Thyroid gland (tissue), 4 donors: ENCODE data around the gene PDE10A. TPM values are rescaled to one million over a fixed set of nuclear protein-coding genes. Genes with fewer than 3 reads are reported as not detected.

Source experiments
- DNase-seq, 2 donors: peaks; one replicate each; pipeline ENCODE4 v3.0.0-alpha.2; 2019
- H3K27ac ChIP-seq, 3 donors: fragments of 200-600 bp; sonication (generic); 1 replicate in 2 of 3; 2 replicates in 1 of 3; pipeline ENCODE4 v1.5.1; 2016 to 2019; ENCODE audit warnings: mild to moderate bottlenecking in 1 of 3, moderate library complexity in 1 of 3
- H3K27me3 ChIP-seq: fragments of 200-600 bp; sonication (generic); one replicate; pipeline ENCODE4 v1.5.1; 2019
- H3K36me3 ChIP-seq, 2 donors: fragments of 200-600 bp; sonication (generic); one replicate each; pipeline ENCODE4 v1.5.1; 2016 to 2019
- H3K4me1 ChIP-seq, 2 donors: fragments of 200-600 bp; sonication (generic); one replicate each; pipeline ENCODE4 v1.5.1; 2017 to 2019
- H3K4me3 ChIP-seq, 3 donors: fragments of 200-600 bp; sonication (generic); replicated peaks in 1 of 3; 1 replicate in 2 of 3; 2 replicates in 1 of 3; pipeline ENCODE4 v1.5.1; 2016; ENCODE audit warnings: mild to moderate bottlenecking in 1 of 3
- H3K9me3 ChIP-seq: fragments of 200-600 bp; sonication (generic); one replicate; pipeline ENCODE4 v1.5.1; 2017
- POLR2A ChIP-seq, 2 donors: fragments of 450-650 bp; IDR thresholded peaks; one replicate each; pipeline ENCODE4 v1.6.1; 2017; ENCODE audit warnings: antibody characterized with exemption in 2 of 2, mild to moderate bottlenecking in 2 of 2, moderate library complexity in 1 of 2
- WGBS, 2 donors: methylation state at CpG; one replicate each; pipeline ENCODE4 v1.1.5; 2017; 5-methylcytosine and 5-hydroxymethylcytosine counted together
- intact Hi-C: fragments of 100-400 bp; cut with DNase I; formaldehyde crosslinking; loops from one replicate; pipeline ENCODE4 v1.15.1; 2023
- total RNA-seq, 4 donors: library from RNA; depleted of rRNA; stranded (reverse); fragments of >200 nt; gene quantifications; one replicate each; pipeline ENCODE4 v1.2.3, GENCODE V29; 2016
- TF ChIP-seq, protein P1 (sequence below), 6 experiments: fragments of 200-600 bp in 3 of 6; fragments of 450-650 bp in 3 of 6; sonication (generic) in 3 of 6; IDR thresholded peaks; one replicate each; pipeline ENCODE4 v1.5.1; 2016 to 2019; ENCODE audit warnings: antibody characterized with exemption in 6 of 6, mild to moderate bottlenecking in 2 of 6, inconsistent platforms in 1 of 6, moderate library complexity in 1 of 6

Gene PDE10A
- total RNA-seq, 4 donors from 2014 or later = 17.1 to 25.9 (median 20.7) TPM

DNA sequence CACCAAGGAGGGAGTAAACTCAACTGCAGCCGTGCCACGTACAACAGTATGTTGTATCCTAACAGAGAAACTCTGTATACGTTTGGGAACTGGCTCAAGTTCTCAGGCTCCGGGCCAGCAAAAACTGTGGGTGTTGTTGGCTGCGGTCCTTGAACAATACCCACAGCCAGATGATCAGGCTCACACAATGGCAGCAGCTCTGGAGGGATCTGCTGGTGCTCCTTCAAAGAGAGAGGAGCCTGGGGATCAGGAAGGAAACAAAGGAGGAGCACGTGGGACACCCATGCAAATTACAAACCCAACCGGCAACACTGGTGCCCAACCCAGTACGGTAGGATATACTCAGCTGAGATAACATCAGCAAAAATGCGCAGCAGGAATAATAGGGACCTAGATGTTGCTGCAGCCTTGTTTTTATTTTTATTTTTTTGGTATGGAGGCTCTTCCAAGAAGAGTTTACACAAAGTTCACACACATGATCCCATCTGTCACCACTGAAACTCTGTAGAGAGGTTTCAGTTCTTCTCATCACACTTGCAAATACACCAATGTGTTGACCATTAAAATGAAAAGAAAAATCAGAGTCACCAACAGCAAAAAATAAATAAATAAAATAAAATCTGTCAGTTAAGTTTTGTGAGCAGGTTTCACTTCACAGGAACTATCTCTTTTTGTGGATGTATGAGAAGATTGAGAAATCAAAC lies 41.2 kb upstream of the PDE10A start:
- no peak overlapping the region for H3K27ac ChIP-seq
- TF ChIP-seq POLR2A (IDR thresholded peaks at IDR 0.05) = no peak
- TF ChIP-seq, protein P1, sequence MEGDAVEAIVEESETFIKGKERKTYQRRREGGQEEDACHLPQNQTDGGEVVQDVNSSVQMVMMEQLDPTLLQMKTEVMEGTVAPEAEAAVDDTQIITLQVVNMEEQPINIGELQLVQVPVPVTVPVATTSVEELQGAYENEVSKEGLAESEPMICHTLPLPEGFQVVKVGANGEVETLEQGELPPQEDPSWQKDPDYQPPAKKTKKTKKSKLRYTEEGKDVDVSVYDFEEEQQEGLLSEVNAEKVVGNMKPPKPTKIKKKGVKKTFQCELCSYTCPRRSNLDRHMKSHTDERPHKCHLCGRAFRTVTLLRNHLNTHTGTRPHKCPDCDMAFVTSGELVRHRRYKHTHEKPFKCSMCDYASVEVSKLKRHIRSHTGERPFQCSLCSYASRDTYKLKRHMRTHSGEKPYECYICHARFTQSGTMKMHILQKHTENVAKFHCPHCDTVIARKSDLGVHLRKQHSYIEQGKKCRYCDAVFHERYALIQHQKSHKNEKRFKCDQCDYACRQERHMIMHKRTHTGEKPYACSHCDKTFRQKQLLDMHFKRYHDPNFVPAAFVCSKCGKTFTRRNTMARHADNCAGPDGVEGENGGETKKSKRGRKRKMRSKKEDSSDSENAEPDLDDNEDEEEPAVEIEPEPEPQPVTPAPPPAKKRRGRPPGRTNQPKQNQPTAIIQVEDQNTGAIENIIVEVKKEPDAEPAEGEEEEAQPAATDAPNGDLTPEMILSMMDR (IDR thresholded peaks at IDR 0.05) = no peak
- H3K4me1 ChIP-seq = peaks cover 0 to 3% of the 10 kb centered on the region in 2 donors
- intact Hi-C loops = no loop called here
- WGBS, 2 donors = 40 to 48% methylated on average over 9 of the region's 9 CpGs
- no peaks in the 10 kb centered on the region for H3K27me3 ChIP-seq
- no peaks in the 10 kb centered on the region for H3K36me3 ChIP-seq
- no peak overlapping the region for H3K4me3 ChIP-seq
- DNase-seq = peak; percentile 14 to 32
- no peaks in the 10 kb centered on the region for H3K9me3 ChIP-seq

DNA sequence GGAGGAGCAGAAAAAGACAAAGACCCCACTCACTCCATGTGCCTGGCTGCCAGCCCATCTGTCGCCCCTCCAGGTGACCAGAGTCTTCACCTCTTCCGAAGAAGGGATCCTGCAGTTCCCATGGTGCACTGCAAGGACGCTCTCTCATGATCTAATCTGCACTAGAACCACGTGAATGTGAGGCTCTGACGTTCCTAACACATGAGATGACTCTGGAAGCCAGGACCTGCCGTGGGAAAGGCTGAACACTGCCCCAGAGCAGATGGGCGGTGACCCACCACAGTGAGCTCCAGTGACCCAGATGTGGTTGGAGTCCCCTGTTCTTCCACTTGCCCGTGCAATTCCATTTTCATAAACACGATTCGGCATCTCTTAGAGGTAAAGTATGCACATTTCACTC lies 39.6 kb upstream of the PDE10A start:
- Histone ChIP-seq H3K4me1 (peaks cover 0 to 3% of the 10 kb centered on the region in 2 donors), H3K36me3 (no peaks in the 10 kb centered on the region), H3K4me3 (no peak overlapping the region), H3K27me3 (no peaks in the 10 kb centered on the region), H3K27ac (no peak overlapping the region), H3K9me3 (no peaks in the 10 kb centered on the region)
- WGBS, 2 donors = 81 to 83% methylated on average over 10 of the region's 10 CpGs
- intact Hi-C loops = no loop called here
- TF ChIP-seq, protein P1 (IDR thresholded peaks at IDR 0.05) = no peak
- TF ChIP-seq POLR2A (IDR thresholded peaks at IDR 0.05) = no peak
- no peak for DNase-seq

DNA sequence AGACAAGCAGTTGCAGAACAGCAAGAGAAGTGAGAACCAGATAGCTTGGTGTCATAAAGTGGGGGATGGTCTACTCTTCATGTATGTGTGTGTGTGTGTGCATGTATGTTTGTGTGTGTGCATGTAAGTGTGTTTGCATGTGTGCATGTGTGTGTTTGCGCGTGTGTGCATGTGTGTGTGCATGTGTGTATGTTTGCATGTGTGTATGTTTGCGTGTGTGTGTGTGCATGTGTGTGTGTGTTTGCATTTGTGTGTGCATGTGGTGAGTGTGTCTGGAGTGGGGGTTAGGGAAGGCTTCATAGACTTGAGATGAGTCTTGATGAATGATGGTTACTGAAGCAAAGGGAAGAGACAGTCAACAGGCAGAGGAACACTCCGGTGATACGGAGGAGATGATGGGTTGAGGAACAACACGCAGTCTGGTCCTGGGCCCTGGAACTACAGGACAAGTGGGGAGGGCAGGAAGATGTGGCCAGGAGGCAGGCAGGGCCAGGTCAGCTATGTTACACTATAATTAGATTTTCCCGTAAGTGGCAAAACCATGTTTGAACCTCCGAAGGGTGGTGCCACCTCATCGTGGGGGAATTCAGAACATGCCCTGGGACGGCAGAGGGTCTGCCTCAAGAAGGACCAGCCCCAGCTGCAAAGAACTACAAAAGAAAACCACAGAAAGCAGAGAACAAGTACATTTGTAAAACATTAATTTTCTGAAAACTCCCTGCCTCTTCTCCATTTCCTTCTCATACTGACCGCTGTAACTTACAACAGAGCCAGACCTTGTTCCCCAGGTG lies 38.7 kb upstream of the PDE10A start:
- H3K9me3 ChIP-seq = no peaks in the 10 kb centered on the region
- TF ChIP-seq, protein P1 (IDR thresholded peaks at IDR 0.05) = no peak
- TF ChIP-seq POLR2A (IDR thresholded peaks at IDR 0.05) = no peak
- no peaks in the 10 kb centered on the region for H3K36me3 ChIP-seq
- no peak for DNase-seq
- H3K4me1 ChIP-seq = peaks cover 0 to 3% of the 10 kb centered on the region in 2 donors
- 93 to 96% methylated on average over 11 of the region's 11 CpGs for WGBS, 2 donors
- intact Hi-C loops = no loop called here
- H3K27me3 ChIP-seq = no peaks in the 10 kb centered on the region
- no peak overlapping the region for H3K4me3 ChIP-seq
- H3K27ac ChIP-seq = no peak overlapping the region

DNA sequence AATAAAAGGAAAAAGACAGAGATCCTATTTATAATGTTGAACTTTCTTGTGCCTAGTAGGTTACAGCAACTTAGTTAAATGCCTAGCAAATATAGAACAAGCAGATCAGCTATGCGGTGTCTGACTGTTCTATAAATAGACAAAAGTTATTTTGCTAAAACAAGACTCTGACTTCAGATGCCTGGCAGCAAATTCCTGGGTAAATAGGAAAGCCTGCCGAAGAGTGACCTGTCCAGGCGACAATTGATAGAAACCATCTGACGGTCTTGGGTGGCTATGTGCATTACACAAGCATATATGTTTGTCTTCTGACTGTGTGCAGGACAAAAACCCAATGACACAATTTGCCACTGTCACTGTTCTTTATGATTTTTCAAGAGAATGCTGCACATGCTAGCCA lies 38.0 kb upstream of the PDE10A start:
- 86 to 91% methylated on average over 4 of the region's 4 CpGs for WGBS, 2 donors
- no peak for DNase-seq
- H3K27ac ChIP-seq = no peak overlapping the region
- no peak overlapping the region for H3K4me3 ChIP-seq
- intact Hi-C loops = no loop called here
- peaks cover 0 to 3% of the 10 kb centered on the region in 2 donors for H3K4me1 ChIP-seq
- H3K27me3 ChIP-seq = no peaks in the 10 kb centered on the region
- H3K9me3 ChIP-seq = no peaks in the 10 kb centered on the region
- TF ChIP-seq, protein P1 (IDR thresholded peaks at IDR 0.05) = no peak
- no peak for TF ChIP-seq POLR2A (IDR thresholded peaks at IDR 0.05)
- H3K36me3 ChIP-seq = no peaks in the 10 kb centered on the region

DNA sequence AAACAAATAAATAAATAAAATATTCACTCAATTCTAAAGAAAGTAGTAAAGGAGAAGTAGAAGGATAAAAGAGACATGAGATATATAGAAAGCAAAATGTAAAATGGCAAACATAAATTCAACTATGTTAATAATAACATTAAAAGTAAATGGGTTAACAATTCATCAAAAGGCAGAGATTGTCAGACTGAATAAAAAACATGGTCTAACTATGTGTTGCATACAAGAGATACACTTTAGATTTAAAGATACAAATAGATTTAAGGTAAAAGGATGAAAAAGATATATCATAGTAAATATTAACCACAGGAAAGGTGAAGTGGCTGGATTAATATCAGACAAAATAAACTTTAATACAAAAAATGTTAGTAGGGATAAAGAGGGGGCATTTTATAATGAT lies 35.8 kb upstream of the PDE10A start:
- no peak overlapping the region for H3K27ac ChIP-seq
- peaks cover 10 to 15% of the 10 kb centered on the region in 2 donors for H3K4me1 ChIP-seq
- no peak for TF ChIP-seq POLR2A (IDR thresholded peaks at IDR 0.05)
- TF ChIP-seq, protein P1 (IDR thresholded peaks at IDR 0.05) = no peak
- no peaks in the 10 kb centered on the region for H3K27me3 ChIP-seq
- H3K9me3 ChIP-seq = no peaks in the 10 kb centered on the region
- H3K36me3 ChIP-seq = no peaks in the 10 kb centered on the region
- DNase-seq = no peak
- H3K4me3 ChIP-seq = no peak overlapping the region
- intact Hi-C loops = no loop called here
